Fibroblast of skin of back (primary cell): ENCODE results near the gene UTS2.

Experiments used
- DNase-seq: peaks from one replicate; pipeline ENCODE4 v3.0.0-alpha.2; 2013

Gene UTS2

GRCh38 chr1:7810395-7810794 lies 42.5 kb downstream of the UTS2 start:
- peak; percentile 88 for DNase-seq

- DNase-seq, result no peak
Observed at GRCh38 chr1:7809742-7810141, 43.1 kb downstream of the UTS2 start.

- DNase-seq, result peak; percentile 23
Observed at GRCh38 chr1:7808253-7808844, 44.5 kb downstream of the UTS2 start.

GRCh38 chr1:7805460-7805859 lies 47.4 kb downstream of the UTS2 start:
- no peak for DNase-seq
